GM19324 (cell line): Measurements from ENCODE around the gene CACNA2D1.
A peak's percentile ranks its signal among the peaks of the same experiment; 100 is the strongest.
"Not testable (repeated sequence)": the region's sequence is repeated elsewhere in the genome, so short reads cannot be mapped to it uniquely, and the experiment has no call there.

ENCODE experiments used
- ATAC-seq: cut with Tn5 transposase; IDR thresholded peaks from one replicate; pipeline ENCODE4 v1.9.1; 2021; ENCODE audit warnings: mild to moderate bottlenecking, moderate library complexity; ENCODE audit not compliant: unreplicated experiment, low FRiP score

The CACNA2D1 gene

DNA sequence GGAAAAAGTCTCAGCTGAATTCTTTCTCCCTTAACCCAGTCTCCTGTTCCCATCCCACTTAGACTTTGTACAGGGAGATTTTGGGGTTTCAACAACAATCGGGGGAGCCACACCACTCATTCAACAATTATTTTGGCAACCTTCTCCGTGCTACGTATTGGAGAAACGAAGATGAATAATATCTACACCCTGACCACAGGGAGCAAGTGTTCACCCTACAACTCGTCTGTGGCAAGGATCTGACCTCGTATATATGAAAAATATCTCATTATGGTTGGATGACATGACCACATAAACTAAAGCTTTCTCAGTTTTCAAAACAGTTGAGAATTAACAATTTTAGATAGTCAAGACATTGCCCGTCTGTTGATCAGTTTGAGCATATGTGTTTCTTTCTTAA lies 302.1 kb downstream of the CACNA2D1 start:
- ATAC-seq, result no peak

DNA sequence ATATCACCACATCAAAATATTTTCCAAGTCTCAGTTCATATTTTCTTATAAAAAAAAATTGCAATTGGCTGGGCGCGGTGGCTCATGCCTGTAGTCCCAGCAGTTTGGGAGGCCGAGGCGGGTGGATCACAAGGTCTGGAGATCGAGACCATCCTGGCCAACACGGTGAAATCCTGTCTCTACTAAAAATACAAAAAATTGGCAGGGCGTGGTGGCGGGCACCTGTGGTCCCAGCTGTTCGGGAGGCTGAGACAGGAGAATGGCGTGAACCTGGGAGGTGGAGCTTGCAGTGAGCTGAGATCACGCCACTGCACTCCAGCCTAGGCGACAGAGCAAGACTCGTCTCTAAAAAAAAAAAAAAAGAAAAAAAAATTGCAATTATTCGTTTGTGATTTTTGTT lies 303.0 kb downstream of the CACNA2D1 start:
- ATAC-seq, result not testable (repeated sequence)

DNA sequence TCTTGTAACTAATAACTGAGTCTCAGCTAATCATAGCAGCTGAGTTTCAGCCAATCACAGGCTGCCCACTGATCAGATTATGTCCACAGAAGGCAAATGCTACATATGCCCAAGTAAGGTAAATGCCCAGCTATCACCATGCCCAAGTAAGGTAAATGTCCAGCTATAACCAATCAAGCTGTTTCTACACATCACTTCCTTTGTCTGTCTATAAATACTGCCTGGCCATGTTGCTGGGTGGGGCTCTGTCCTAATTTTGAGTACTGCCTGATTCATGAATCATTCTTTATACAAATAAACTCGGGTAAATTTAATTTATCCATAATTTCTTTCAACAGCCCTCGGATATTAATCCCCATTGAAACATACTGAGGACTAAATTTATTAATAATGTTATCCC lies 312.4 kb downstream of the CACNA2D1 start:
- no peak for ATAC-seq

DNA sequence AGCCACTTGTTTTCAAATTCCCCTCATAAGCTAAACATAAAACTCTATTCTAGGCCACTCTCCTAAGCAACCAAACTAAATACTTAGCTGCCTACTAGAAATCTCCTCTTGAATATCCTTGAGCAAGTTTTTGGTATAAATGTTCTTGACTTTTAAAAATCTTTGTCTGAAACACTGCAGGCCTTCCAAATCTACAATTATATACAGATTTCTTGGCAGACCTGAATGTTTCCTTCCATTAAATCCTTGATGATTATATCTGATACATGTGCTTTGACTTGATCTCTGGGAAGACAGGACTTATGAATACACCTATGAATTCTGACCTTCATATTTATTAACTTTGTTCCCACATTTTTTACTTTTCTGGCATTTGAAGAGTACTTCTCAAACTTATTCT lies 314.5 kb downstream of the CACNA2D1 start:
- no peak for ATAC-seq

DNA sequence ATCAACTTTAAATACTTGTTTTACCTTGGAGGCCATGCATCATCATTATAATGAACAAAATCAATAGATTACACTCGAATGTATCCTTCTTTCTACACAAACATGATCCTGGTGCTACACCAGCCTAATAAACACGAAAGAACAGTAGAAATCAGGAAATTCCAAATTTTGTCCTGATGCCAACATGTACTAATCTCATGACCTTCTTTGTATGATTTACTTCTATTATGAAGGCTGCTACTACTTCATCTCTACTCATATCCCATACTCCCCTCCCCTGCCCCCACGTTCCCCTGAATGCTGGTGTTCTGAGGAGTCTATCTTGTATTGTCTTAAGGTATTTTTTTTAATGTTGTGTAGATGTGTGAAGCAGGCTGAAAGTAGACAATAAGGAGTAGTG lies 315.0 kb downstream of the CACNA2D1 start:
- ATAC-seq, result no peak

DNA sequence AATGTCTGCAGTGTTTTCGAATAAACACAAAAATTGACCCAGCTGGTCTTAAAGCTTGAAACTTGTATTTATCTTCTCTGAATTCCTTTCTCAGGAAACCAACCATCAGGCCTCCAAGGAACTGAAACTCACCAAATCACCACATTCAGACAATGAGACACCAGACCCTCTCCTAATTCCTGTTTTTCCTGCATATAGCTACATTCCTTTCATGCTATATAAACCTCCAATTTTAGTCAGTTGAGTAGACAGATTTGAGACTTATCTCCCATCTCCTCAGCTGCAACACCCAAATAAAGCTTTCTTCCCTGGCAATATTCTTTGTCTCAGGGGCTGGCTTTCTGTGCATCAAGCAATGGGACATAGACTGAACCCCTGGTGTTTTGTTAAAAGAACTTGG lies 317.0 kb downstream of the CACNA2D1 start:
- no peak for ATAC-seq

DNA sequence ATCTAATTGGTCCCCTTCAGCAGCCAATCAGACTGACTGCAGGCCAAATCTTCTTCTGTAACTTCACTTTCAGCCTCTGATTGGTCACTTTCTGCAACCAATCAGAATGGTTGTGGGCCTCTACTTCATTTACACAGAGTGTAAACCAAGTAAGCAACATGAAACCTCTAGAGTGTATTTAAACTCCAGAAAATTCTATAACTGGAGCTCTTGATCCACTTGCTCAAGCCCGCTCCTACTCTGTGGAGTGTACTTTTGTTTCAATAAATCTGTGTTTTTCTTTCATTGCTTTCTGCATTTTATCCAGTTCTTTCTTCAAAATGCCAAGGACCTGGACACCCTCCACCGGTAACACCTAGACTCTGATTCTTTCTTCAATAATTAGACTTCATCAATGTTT lies 319.1 kb downstream of the CACNA2D1 start:
- ATAC-seq, result no peak

DNA sequence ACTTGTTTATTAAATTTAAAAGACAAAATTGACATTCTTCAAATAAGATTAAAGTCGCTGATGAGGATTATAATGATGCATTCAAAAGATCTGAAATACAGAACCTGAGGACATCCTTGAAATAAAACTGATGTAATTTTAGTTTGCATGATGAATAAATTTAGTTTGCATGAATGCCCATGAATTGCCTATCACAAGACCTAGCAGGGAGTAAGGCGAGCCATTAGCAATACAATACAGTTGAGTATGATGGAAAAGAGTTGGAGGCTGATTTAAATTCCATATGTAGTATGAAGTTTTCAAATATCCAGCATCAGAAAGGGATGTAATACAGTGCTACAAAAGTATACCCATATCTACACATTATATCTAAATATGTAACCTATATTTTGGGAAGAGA lies 321.3 kb downstream of the CACNA2D1 start:
- no peak for ATAC-seq

DNA sequence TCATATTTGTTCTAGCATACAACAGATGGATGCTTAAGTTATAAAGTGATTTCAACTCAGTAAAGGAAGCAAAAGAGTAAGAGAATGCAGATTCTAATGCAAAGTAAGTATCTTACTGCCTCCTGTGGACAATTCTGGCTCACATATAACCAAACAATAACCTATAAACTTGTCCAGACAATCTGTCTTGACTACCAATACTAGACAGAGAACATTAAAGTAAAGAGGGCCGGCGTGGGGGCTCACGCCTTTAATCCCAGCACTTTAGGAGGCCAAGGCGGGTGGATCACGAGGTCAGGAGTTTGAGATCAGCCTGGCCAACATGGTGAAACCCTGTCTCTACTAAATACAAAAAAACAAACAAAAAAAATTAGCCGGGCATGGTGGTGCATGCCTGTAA lies 329.3 kb downstream of the CACNA2D1 start:
- ATAC-seq, result no peak

DNA sequence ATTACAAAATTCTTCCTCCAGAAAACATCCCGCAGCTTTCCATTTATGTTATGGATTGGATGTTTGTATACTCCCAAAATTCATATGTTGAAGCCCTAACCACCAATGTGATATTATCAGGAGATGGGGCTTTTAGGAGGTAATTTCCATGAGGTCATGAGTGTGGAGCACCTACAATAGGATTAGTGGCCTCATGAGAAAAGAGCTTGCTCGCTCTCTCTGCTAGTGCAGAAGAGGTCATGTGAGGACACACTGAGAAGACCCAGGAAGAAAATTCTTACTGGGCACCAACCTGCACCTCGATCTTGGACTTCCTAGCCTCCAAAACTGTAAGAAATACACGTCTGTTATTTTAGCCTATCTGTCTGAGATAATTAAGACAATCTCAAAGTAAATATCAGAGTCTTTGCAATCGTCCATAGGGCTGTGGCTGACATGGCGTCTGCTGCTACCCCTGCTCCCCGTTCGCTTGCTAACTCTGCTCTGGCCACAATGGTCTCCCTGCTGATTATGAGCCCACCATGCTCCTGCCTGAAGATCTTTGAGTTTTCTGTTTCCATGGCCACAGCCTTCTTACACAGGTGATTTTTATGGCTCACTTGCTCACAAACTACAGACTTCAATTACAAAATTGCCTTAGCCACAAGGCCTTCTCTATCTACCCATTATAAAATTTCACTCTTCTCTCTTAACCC lies 333.3 kb downstream of the CACNA2D1 start:
- ATAC-seq, result no peak

DNA sequence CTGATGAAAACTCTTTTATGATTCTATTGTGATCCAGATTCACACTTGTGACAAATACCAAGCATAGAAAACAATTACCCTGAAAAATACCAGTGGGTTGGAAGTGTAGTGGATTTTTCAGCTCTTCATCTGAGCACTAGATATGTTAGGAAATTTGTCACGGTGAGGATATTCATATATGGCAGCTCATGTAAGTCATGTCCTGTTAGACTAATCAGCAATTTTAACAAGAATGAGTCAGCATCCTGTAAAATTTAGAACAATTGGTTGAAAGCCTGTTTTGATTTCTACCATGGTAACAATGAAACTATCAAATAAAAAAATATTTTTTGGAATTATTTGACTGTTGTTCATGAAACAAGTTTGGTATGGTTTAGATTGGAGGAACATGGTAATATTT lies 334.3 kb downstream of the CACNA2D1 start:
- no peak for ATAC-seq

DNA sequence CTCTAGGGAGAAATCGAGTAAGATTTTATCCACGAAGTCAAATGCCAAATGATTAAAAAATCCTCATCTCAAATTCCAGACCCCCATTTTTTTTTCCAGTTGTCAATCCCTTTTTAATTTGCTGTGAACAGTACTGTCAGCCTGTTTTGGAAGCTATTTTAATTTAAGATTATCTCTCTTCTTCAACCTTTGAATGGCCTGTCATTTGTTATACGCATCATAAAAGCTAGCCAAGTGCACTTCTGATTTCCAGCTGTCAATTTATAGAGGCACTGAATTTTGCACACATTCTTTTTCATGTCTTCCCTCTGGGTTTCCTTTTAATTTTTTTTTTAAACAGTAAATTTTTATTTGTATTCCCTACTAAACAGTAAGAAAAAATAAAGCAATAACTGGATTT lies 337.4 kb downstream of the CACNA2D1 start:
- ATAC-seq, result no peak

DNA sequence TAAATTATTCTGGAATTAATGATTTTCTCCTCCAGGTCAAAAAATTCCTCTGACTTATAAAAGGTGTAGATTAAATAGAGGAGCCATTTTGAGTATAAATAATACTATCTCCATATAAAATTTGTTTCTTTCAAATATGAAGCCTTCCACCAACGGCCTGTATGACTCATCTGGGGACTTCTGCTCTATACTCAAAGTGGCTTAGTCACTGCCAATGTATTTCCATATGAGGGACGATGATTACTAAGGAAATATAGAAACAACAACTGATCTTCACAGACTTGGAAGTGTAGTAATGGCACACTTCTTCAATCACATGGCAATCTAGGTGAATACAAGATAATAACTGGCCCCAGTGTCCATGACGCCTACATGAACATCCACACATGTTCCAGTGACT lies 338.1 kb downstream of the CACNA2D1 start:
- ATAC-seq, result no peak

DNA sequence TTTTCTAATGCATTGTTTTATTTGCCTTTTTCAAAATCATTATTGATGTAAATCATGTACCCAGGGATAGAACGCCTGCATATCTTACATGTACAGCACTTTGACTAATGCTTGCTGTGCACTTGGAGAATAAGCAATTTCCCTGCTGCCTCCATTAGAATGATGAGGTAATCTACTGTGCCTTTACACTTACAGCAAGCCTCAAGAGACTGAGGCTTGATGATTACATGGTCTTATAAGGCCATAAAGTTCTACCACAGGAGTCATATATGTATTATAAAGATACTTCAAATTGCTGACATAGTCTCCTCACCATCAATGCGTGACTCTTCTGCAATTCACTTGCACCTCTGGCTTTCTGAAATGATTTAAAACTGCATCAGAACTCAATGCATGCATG lies 345.2 kb downstream of the CACNA2D1 start:
- ATAC-seq, result no peak

DNA sequence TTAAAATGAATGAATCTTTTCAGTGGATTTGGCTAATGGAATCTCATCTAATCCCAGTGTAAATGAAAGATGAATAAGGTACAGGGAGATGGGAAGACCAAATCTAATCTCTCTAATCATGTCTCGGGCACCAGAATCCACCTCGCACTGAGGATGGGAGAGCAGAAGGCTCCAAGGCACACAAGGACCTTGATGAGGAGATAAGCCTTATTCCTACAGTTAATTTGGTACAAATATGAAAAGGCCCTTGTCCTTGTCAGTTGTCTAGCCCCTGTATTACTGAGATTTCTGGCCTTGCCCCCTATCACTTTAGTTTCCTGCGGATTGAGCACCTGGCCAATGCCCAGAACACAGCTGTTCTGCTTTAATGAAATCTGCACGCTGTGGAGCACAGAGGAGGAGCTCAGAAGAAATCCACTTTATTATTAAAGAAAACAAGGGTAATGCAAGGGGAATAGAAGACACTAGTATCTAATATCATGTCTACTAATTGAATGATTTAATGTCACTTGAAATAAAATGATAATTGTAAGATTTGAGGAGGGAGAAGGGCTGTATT lies 352.4 kb downstream of the CACNA2D1 start:
- no peak for ATAC-seq

DNA sequence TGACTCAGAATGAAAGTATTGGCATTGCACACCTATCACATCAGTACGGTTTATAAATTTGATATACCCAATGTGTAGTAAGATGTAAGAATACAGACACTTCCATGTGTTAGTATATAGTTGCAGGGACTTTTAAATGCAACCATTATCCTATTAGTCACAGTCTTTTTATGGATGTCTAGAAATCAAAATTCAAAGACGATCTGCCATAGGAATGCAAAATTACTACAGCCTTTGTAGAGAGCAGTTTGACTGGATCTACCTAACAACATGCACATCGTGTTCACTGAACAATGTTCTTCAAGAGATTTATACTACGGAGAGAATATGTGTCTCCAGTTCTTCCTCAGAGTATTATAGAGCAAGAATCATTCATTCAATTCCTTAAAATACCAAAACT lies 356.5 kb downstream of the CACNA2D1 start:
- ATAC-seq, result no peak

DNA sequence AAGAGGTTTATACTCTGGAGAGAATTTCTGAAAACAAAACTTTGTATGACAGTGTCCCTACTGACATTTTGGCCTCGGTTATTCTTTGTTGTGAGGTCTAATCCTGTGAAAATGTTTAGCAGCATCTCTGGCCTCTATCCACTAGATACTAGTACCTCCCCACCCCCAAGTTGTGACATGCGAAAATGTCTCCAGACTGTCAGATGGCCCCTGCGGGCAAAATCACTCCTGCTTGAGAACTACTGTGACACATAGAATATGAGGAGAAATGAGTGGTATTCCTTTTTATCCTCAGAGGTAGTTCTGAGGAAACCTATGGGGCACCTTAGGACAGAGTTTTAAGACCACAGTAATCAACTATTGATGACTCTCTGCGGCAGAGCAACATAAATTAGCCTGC lies 358.5 kb downstream of the CACNA2D1 start:
- no peak for ATAC-seq

DNA sequence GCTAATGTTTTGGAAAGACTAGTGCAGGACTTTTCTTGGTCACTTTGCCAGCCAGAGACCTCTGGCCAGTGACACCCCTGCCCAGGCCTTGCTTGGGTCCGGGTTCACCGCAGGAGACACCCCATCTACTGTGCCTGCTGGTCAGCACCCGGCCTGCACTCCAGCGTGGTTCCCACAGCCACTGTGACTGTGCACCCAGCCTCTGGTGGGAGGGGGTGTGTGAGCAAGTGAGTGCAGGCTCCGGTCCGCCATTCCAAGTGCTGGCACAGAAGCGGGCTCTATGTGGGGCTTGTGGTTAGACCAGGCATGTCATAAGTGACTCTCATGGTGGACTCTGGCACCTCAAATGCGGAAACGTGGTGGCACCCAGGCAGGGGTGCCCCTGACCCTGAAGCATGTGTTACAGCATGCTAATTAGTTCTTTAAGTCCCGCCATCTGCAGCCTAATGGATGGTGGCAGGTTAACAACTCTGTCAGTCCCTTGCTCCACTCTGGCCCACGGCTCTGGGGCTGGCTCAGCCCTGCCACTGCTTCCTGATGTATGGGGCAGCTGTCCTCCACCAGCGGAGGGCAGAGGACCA lies 361.8 kb downstream of the CACNA2D1 start:
- no peak for ATAC-seq

DNA sequence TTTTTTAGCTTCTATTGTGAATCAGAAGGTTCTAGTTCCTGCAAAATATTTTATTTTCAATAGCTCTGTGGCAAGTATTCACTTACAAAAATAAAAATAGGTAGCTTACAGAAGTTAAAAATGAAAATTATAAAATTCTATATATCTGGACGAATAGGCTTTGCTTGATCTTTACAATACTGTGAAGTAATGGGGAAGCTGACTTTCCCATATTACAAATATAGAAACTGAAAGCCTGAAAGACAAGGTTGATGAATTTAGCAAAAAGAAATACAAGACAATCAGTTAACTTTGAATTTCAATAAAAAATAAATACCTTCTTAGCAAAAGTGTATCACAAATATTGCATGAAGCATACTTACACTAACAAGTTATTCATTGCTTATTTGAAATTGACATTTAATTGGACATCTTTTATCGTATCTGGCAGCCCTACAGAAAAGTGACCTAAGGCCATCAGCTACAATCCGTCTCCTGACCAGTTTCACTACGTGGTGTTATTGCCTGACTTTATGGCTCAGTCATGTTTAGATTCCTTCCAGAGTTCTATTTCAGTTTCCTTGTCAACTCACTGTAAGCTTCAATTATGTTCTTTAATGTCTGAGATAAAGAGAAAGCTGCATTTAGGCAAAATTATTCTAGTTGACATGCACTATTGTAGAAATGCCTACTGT lies 363.2 kb downstream of the CACNA2D1 start:
- ATAC-seq, result peak; percentile 67

DNA sequence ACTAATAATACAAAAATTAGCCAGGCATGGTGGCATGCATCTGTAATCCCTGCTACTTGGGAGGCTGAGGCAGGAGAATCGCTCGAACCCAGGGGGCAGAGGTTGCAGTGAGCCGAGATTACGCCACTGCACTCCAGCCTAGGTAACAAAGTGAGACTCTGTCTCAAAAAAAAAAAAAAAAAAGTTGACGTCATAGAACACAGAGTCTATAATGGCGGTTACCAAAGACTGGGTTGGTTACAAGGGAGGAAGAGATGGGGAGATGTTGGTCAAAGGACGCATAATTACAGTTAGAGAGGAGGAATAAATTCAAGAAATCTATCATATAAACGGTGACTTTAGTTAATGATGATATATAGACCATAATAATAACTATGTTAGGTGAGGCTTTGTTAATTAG lies 364.1 kb downstream of the CACNA2D1 start:
- no peak for ATAC-seq

DNA sequence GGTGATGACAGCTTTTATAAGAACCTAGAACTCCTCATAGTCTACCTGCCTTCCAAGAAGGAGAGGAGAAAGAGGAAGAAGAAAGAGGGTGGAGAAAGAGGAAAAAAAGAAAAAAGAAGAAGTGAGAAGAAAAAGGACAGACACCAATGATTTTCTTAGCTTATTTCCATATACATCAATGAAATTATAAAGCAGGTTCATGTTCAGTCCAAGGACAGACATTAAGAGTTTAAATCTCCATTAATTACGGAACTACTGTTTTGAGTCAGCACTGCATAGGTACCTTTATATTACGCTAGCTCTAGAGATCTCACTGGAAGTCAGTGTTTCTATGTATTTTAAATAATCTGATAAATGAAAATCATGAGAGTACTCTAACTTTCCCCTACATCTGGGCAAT lies 364.8 kb downstream of the CACNA2D1 start:
- ATAC-seq, result no peak

DNA sequence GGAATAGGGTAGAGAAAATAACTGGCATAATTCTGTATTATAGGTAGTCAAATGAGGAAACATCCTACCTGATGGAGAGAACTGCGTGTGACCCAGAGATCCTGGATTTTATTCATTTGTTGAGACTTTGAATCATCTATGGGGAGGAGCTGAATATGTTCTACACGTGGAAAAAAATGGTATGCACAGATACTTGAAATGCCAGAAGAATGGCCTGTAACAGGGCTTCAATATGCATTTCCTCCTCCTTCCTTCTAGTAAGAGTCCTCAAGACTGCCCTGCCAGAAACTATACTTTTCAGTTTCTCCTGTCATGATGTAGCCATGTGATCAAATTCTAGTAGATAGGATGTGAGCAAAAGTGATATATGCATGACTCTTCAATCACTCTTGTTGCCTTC lies 372.1 kb downstream of the CACNA2D1 start:
- ATAC-seq, result no peak
